Omental fat pad (tissue), 4 donors: ENCODE data around the gene GPR35. TPM values are rescaled to one million over a fixed set of nuclear protein-coding genes. Genes with fewer than 3 reads are reported as not detected.

Source experiments
- ATAC-seq: fragments of 150-250 bp; one replicate; pipeline ENCODE4 v1.9.1; 2016; ENCODE audit warnings: mild to moderate bottlenecking, moderate library complexity; ENCODE audit not compliant: low FRiP score
- DNase-seq: peaks from one replicate; pipeline ENCODE4 v3.0.0-alpha.2; 2019; ENCODE audit warnings: low spot score
- CTCF ChIP-seq, 3 donors: fragments of 450-650 bp; IDR thresholded peaks; one replicate each; pipeline ENCODE4 v1.5.1; 2016 to 2017; ENCODE audit warnings: antibody characterized with exemption in 3 of 3, mild to moderate bottlenecking in 3 of 3, moderate library complexity in 2 of 3
- total RNA-seq, 4 donors: library from RNA; depleted of rRNA; stranded (reverse); fragments of >200 nt; gene quantifications; one replicate each; pipeline ENCODE4 v1.1.0, GENCODE V29; 2016

GPR35 gene
- total RNA-seq, 4 donors from 2014 or later = 1.3 to 2.4 (median 1.9) TPM

DNA sequence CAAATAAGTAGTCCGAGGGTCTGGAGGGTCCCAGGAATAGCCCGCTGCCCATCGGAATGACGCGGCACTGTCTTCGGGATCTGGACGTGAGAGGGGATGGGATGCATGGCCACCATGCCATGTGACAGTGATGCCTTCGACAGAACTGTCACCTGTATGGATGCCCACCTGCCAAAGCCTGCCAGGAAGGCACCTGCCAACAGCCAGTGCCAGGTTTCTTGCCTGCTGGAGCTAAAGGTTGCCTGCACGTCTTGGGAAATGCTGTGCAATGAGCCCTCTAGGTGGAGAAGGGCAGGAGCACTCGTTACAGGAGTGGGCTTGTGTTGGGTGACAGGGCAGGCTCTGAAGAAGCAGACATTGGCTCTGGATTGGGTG, 20.5 kb downstream of the GPR35 start:
- TF ChIP-seq CTCF (IDR thresholded peaks at IDR 0.05) = no peak
- DNase-seq (no peak), ATAC-seq (no peak)

GRCh38 chr2:240646176-240646899, 21.1 kb downstream of the GPR35 start:
- ATAC-seq (no peak), DNase-seq (no peak)
- no peak for TF ChIP-seq CTCF (IDR thresholded peaks at IDR 0.05)

DNA sequence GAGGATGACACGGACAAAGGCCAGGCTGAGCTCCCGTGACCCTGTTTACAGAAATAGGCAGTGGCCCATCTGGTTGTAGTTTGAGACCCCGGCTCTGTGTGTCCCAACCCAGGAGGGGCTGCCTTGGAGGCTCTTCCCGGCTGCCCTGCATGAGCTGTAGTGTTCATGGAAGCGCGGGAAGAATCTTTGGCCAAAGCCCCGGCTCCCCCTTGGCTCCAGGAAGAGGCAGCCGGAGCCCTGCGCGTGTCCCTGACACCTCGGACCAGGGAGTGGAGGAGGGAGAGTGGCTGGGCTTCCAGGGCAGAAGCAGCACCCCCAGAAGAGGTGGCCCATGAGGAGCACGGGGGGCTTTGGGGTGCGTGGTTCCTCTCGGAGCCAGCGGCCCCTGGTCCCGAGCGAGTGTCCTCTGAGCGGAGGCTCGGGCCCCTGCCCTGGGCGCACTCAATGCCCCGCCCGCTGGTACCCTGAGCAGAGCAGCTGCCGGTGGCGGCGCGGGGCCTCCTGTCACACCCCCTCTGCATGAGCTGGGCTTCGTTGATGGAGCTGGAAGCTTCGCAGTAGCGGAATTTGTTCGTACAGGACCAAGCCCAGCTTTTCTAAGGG, 21.7 kb downstream of the GPR35 start:
- no peak for TF ChIP-seq CTCF (IDR thresholded peaks at IDR 0.05)
- DNase-seq (no peak), ATAC-seq (no peak)

GRCh38 chr2:240647503-240648154, 22.3 kb downstream of the GPR35 start:
- TF ChIP-seq CTCF (IDR thresholded peaks at IDR 0.05) = no peak
- ATAC-seq = no peak
- DNase-seq = no peak

DNA sequence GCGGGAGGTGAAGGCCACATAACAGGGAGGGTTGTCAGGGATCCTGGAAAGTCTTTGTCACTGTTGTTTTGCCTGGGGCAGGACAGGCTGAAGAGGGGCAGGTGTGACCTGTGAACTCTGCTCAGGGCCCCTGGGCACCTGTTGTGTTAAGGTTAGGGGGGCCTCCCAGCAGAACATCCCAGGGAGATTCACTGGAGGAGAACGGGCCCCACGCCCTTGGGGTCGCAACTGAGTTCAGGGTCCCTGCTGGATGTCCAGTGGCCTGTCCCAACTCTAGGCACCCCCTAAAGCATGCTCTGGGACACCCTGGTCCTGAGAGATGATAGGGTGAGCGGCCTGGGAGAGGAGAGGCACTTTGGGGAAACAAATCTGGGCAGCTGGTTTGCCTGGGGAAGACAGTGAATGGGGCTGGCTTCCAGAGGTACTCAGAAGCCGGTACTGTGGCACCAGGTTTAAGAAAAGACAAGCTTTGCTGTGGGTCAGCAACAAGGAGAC, 22.9 kb downstream of the GPR35 start:
- TF ChIP-seq CTCF (IDR thresholded peaks at IDR 0.05) = no peak
- ATAC-seq = no peak
- no peak for DNase-seq

GRCh38 chr2:240648650-240649275, 23.5 kb downstream of the GPR35 start:
- no peak for TF ChIP-seq CTCF (IDR thresholded peaks at IDR 0.05)
- DNase-seq (no peak), ATAC-seq (no peak)
